Activated naive CD8-positive, alpha-beta T cell treated with anti-CD3 and anti-CD28 coated beads, Interleukin-2, amount 50 U/mL, for 24 hours (primary cell): ENCODE measurements around the gene FAM120A.
"Not testable (repeated sequence)": the region's sequence is repeated elsewhere in the genome, so short reads cannot be mapped to it uniquely, and the experiment has no call there.

Experiments
- ATAC-seq: fragments of 150-1000 bp; cut with Tn5 transposase; one replicate; pipeline ENCODE4 v1.10.0; 2021
- DNase-seq: peaks from one replicate; pipeline ENCODE4 v3.0.0; 2021
- H3K27ac Mint-ChIP-seq: one replicate; pipeline ENCODE4 v1.8.0; 2021; ENCODE audit warnings: mild to moderate bottlenecking, mixed read lengths
- H3K27me3 Mint-ChIP-seq: one replicate; pipeline ENCODE4 v1.8.0; 2021; ENCODE audit warnings: mixed read lengths
- H3K36me3 Mint-ChIP-seq: one replicate; pipeline ENCODE4 v1.8.0; 2021; ENCODE audit warnings: low read depth, mixed read lengths
- H3K4me1 Mint-ChIP-seq: one replicate; pipeline ENCODE4 v1.8.0; 2021; ENCODE audit warnings: mixed read lengths
- H3K4me3 Mint-ChIP-seq: one replicate; pipeline ENCODE4 v1.8.0; 2021; ENCODE audit warnings: mild to moderate bottlenecking, moderate library complexity, mixed read lengths
- H3K9me3 Mint-ChIP-seq: one replicate; pipeline ENCODE4 v1.8.0; 2021; ENCODE audit warnings: mixed read lengths

FAM120A gene

DNA sequence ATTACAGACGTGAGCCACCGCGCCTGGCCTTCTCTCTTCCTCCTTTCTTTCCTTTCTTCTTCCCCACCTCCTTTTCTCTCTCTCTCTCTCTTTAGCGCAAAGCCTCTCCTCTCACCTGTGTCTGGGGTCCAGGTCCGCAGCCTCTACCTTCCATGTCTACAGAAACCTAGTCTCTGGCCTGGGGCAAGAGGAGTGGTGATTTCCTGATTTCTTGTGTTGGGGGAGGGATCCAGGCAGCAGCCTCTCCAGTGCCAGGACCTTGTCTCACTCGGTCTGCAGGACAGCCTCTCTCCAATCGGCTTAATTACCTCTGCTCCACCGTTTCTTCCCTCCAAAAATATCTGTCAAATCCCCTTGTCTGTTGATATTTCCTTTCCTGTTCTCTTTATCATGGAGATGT is 16.1 kb upstream of the FAM120A start:
- Mint-ChIP-seq H3K9me3 (no peaks in the 10 kb centered on the region), H3K27me3 (no peaks in the 10 kb centered on the region), H3K4me3 (no peak overlapping the region), H3K27ac (no peak overlapping the region), H3K36me3 (peaks cover 4% of the 10 kb centered on the region), H3K4me1 (no peaks in the 10 kb centered on the region)
- no peak for DNase-seq
- no peak for ATAC-seq

DNA sequence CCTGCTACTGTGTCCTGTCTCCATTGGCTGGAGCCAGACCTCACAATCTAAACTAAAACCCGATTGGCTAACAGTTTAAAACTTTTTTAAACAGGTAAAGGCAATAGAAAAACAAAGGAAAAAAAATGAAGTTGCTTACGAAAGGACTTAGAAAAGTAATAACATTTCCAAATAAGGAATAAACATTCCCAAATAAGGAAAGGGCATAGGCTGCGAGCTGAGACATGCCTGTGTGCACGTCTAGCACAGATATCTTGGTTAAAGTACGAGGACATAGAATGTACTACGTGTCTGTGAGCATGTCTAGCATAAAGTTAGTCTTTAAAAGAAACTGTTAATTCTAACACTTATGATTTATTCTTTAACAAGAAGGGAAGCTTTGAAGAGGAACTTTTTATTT is 15.3 kb upstream of the FAM120A start:
- H3K27me3 Mint-ChIP-seq, result no peaks in the 10 kb centered on the region
- no peak for ATAC-seq
- no peaks in the 10 kb centered on the region for H3K9me3 Mint-ChIP-seq
- peaks cover 4% of the 10 kb centered on the region for H3K36me3 Mint-ChIP-seq
- H3K4me1 Mint-ChIP-seq, result no peaks in the 10 kb centered on the region
- DNase-seq, result no peak
- H3K4me3 Mint-ChIP-seq, result no peak overlapping the region
- H3K27ac Mint-ChIP-seq, result no peak overlapping the region

DNA sequence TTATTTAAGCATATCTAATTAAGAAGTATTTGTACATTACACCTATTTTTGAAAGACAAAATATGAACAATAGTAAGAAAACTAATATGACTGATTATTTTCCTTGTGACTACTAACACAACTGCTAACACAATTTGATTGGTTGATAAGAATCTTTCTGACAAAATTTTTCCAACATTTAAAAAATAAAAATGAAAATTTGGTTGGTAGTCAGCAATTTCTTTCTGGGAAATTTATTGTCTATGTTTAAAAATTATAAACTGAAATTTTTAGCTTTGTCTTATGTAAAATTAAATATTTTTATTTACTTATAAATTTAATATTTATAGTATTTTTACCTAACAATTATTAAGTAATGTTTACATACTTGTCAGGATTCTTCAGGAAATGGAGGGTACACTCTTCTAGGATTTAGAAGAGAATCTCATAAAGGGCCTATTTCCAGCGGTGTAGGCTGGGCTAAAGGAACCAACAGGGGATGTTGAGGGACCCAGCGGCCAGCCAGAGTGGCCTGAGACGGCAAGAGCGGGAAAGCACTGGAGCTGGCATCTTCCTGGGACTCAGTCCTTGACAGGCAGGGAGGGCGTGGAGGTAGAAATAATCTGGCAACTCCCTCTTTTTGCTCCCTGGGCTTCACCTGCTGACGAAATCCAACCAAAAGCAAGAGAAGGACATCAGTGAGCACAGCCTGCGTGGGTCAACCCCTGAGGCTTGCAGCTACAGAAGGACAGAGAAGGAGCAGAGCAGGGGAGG is 14.7 kb upstream of the FAM120A start:
- H3K4me1 Mint-ChIP-seq, result no peaks in the 10 kb centered on the region
- DNase-seq (no peak), ATAC-seq (no peak)
- no peak overlapping the region for H3K27ac Mint-ChIP-seq
- H3K9me3 Mint-ChIP-seq, result no peaks in the 10 kb centered on the region
- H3K36me3 Mint-ChIP-seq, result peaks cover 4% of the 10 kb centered on the region
- H3K27me3 Mint-ChIP-seq, result no peaks in the 10 kb centered on the region
- no peak overlapping the region for H3K4me3 Mint-ChIP-seq

DNA sequence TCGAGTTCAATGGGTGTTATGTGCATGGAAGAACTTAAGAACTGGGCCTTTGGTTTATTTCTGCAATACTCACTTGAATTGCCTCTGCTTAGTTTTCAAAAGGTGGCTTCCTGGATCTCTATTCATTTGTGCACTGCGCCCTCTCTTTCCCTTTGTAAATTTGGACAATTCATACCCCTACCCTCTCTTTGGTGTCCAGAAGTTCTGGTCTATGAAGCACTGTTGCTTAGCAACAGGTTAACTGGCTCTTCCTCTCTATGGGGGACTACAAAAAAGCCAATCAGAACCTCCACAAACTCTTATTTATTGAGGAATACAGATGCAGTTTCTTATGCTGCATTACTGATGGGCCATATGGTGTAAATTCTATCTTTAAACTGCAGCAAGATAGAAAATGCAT is 13.5 kb upstream of the FAM120A start:
- no peak overlapping the region for H3K27ac Mint-ChIP-seq
- H3K27me3 Mint-ChIP-seq, result no peaks in the 10 kb centered on the region
- DNase-seq (no peak), ATAC-seq (no peak)
- H3K4me3 Mint-ChIP-seq, result no peak overlapping the region
- H3K9me3 Mint-ChIP-seq, result no peaks in the 10 kb centered on the region
- peaks cover 4% of the 10 kb centered on the region for H3K36me3 Mint-ChIP-seq
- H3K4me1 Mint-ChIP-seq, result no peaks in the 10 kb centered on the region

- not testable (repeated sequence) for H3K9me3 Mint-ChIP-seq, H3K36me3 Mint-ChIP-seq, H3K4me3 Mint-ChIP-seq, H3K4me1 Mint-ChIP-seq, H3K27me3 Mint-ChIP-seq, ATAC-seq, DNase-seq, H3K27ac Mint-ChIP-seq
Measured at GRCh38 chr9:93439301-93439700, 12.2 kb upstream of the FAM120A start.

GRCh38 chr9:93440896-93441580 is 10.4 kb upstream of the FAM120A start:
- Mint-ChIP-seq H3K27ac (no peak overlapping the region), H3K36me3 (peaks cover 17% of the 10 kb centered on the region), H3K27me3 (no peaks in the 10 kb centered on the region), H3K4me1 (no peaks in the 10 kb centered on the region), H3K4me3 (no peak overlapping the region), H3K9me3 (no peaks in the 10 kb centered on the region)
- ATAC-seq, result no peak
- no peak for DNase-seq

DNA sequence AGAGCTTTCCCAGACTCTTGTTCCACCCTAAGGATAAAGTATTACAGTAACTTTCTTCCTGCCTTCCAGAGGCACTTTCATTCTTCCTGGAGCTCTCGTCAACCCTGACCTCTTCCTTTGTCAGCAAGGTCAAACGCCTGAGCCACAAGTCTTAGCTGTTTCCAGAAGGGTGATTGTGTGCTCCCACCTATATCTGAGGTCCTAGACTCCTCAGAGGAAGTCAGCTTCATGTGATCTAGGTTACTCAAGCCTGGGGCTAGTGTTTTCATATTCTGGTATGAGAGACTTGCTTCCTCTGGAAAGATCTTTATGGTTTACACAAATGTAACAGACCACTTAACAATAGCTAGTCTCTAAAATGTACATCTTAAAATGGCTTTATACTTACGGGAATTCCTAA is 5.4 kb upstream of the FAM120A start:
- H3K36me3 Mint-ChIP-seq, result peaks cover 52% of the 10 kb centered on the region
- no peak for DNase-seq
- no peaks in the 10 kb centered on the region for H3K27me3 Mint-ChIP-seq
- H3K9me3 Mint-ChIP-seq, result no peaks in the 10 kb centered on the region
- no peak overlapping the region for H3K4me3 Mint-ChIP-seq
- H3K4me1 Mint-ChIP-seq, result peaks cover 16% of the 10 kb centered on the region
- H3K27ac Mint-ChIP-seq, result no peak overlapping the region
- ATAC-seq, result no peak

GRCh38 chr9:93447655-93448054 is 3.8 kb upstream of the FAM120A start:
- Mint-ChIP-seq H3K4me1 (peaks cover 16% of the 10 kb centered on the region), H3K9me3 (no peaks in the 10 kb centered on the region), H3K4me3 (no peak overlapping the region), H3K27ac (no peak overlapping the region), H3K36me3 (peaks cover 53% of the 10 kb centered on the region), H3K27me3 (no peaks in the 10 kb centered on the region)
- no peak for DNase-seq
- no peak for ATAC-seq

GRCh38 chr9:93451849-93452709 is 594 bp downstream of the FAM120A start:
- Mint-ChIP-seq H3K36me3 (peaks cover 51% of the 10 kb centered on the region), H3K4me1 (peaks cover 49% of the 10 kb centered on the region), H3K4me3 (peak overlapping the region; percentile 85), H3K27me3 (no peaks in the 10 kb centered on the region), H3K27ac (peak overlapping the region; percentile 97), H3K9me3 (no peaks in the 10 kb centered on the region)
- ATAC-seq, result peak; percentile 3
- peak; percentile 56 for DNase-seq

- no peak for ATAC-seq
- Mint-ChIP-seq H3K4me3 (peak overlapping the region; percentile 85), H3K27me3 (no peaks in the 10 kb centered on the region), H3K9me3 (no peaks in the 10 kb centered on the region), H3K4me1 (peaks cover 53% of the 10 kb centered on the region), H3K36me3 (peaks cover 48% of the 10 kb centered on the region), H3K27ac (peak overlapping the region; percentile 87)
- peak; percentile 29 for DNase-seq
Measured at GRCh38 chr9:93452710-93453046, 1.2 kb downstream of the FAM120A start.

- peak; percentile 73 for ATAC-seq
- H3K9me3 Mint-ChIP-seq, result no peaks in the 10 kb centered on the region
- H3K27me3 Mint-ChIP-seq, result no peaks in the 10 kb centered on the region
- H3K27ac Mint-ChIP-seq, result peak within 1 kb of the TSS; percentile 87
- H3K4me3 Mint-ChIP-seq, result peak within 1 kb of the TSS; percentile 85
- H3K36me3 Mint-ChIP-seq, result peaks cover 46% of the 10 kb centered on the region
- peaks cover 56% of the 10 kb centered on the region for H3K4me1 Mint-ChIP-seq
- peak; percentile 86 for DNase-seq
Measured at GRCh38 chr9:93453047-93453914, 1.8 kb downstream of the FAM120A start, which contains the start of gene FAM120AOS. Gene FAM120AOS, minus strand, starts transcription at chr9:93453581. Its CDS starts 872 bp downstream, at chr9:93452709.

- ATAC-seq (no peak), DNase-seq (no peak)
- peak overlapping the region; percentile 11 for H3K27ac Mint-ChIP-seq
- no peaks in the 10 kb centered on the region for H3K27me3 Mint-ChIP-seq
- peaks cover 42% of the 10 kb centered on the region for H3K36me3 Mint-ChIP-seq
- H3K9me3 Mint-ChIP-seq, result no peaks in the 10 kb centered on the region
- H3K4me1 Mint-ChIP-seq, result peaks cover 70% of the 10 kb centered on the region
- peak overlapping the region; percentile 15 for H3K4me3 Mint-ChIP-seq
Measured at GRCh38 chr9:93456022-93456421, 4.5 kb downstream of the FAM120A start.

GRCh38 chr9:93456504-93456903 is 5.0 kb downstream of the FAM120A start:
- Mint-ChIP-seq H3K27ac (peak overlapping the region; percentile 11), H3K27me3 (no peaks in the 10 kb centered on the region), H3K4me1 (peaks cover 72% of the 10 kb centered on the region), H3K9me3 (no peaks in the 10 kb centered on the region), H3K4me3 (peak overlapping the region; percentile 15), H3K36me3 (peaks cover 44% of the 10 kb centered on the region)
- no peak for ATAC-seq
- no peak for DNase-seq

- Mint-ChIP-seq H3K36me3 (peaks cover 45% of the 10 kb centered on the region), H3K27ac (peak overlapping the region; percentile 30), H3K9me3 (no peaks in the 10 kb centered on the region), H3K4me3 (no peak overlapping the region), H3K4me1 (peaks cover 75% of the 10 kb centered on the region), H3K27me3 (no peaks in the 10 kb centered on the region)
- DNase-seq (no peak), ATAC-seq (no peak)
Measured at GRCh38 chr9:93457006-93457405, 5.5 kb downstream of the FAM120A start.
